T1000 (cell line): ENCODE results near the gene TMEM131.
"Not testable (repeated sequence)": the region's sequence is repeated elsewhere in the genome, so short reads cannot be mapped to it uniquely, and the experiment has no call there.

Experiments used
- DNase-seq: peaks from one replicate; lab custom pipeline; 2025; ENCODE audit warnings: mixed read lengths; lab: John Stamatoyannopoulos, UW

TMEM131 gene

GRCh38 chr2:98022067-98022466 is 26.3 kb upstream of the TMEM131 start:
- DNase-seq: not testable (repeated sequence)

GRCh38 chr2:98020992-98021713 is 25.4 kb upstream of the TMEM131 start:
- no peak for DNase-seq

- no peak for DNase-seq
These were observed 24.8 kb upstream of the TMEM131 start for GRCh38 chr2:98020516-98020915.

GRCh38 chr2:98016908-98017670 is 21.3 kb upstream of the TMEM131 start:
- no peak for DNase-seq

GRCh38 chr2:98015671-98016070 is 19.9 kb upstream of the TMEM131 start:
- no peak for DNase-seq

GRCh38 chr2:98014379-98014778 is 18.6 kb upstream of the TMEM131 start:
- no peak for DNase-seq

GRCh38 chr2:98013407-98014042 is 17.8 kb upstream of the TMEM131 start:
- no peak for DNase-seq

GRCh38 chr2:98012561-98012991 is 16.8 kb upstream of the TMEM131 start:
- no peak for DNase-seq

- no peak for DNase-seq
These were observed 14.4 kb upstream of the TMEM131 start for GRCh38 chr2:98009887-98010760.

- DNase-seq: no peak
These were observed 12.7 kb upstream of the TMEM131 start for GRCh38 chr2:98008415-98008814.

- no peak for DNase-seq
These were observed 10.6 kb upstream of the TMEM131 start for GRCh38 chr2:98006378-98006777.

GRCh38 chr2:98004613-98005012 is 8.9 kb upstream of the TMEM131 start:
- no peak for DNase-seq

GRCh38 chr2:98004047-98004446 is 8.3 kb upstream of the TMEM131 start:
- DNase-seq: no peak

- DNase-seq: no peak
These were observed 3.8 kb upstream of the TMEM131 start for GRCh38 chr2:97999536-97999935.

- DNase-seq: no peak
These were observed 2.8 kb upstream of the TMEM131 start for GRCh38 chr2:97998431-97999005.

GRCh38 chr2:97997784-97998392 is 2.1 kb upstream of the TMEM131 start:
- no peak for DNase-seq

GRCh38 chr2:97996679-97997078 is 931 bp upstream of the TMEM131 start:
- no peak for DNase-seq

- DNase-seq: peak; percentile 66
These were observed 568 bp downstream of the TMEM131 start for GRCh38 chr2:97995026-97995733.

GRCh38 chr2:97994476-97994875 is 1.3 kb downstream of the TMEM131 start:
- DNase-seq: no peak

GRCh38 chr2:97993926-97994325 is 1.8 kb downstream of the TMEM131 start:
- DNase-seq: no peak
